GM12878 (cell line): ENCODE results near the gene RBM10. TPM values are rescaled to one million over a fixed set of nuclear protein-coding genes. Genes with fewer than 3 reads are reported as not detected.

Source experiments
- ATAC-seq: fragments of 200-7000 bp; cut with Tn5 transposase; 3 replicates; pipeline ENCODE4 v1.9.1; 2020; ENCODE audit warnings: mild to moderate bottlenecking, moderate library complexity
- BruUV-seq: library from RNA; stranded (reverse); fragments of 400-500 nt; replicated peaks from 2 replicates; lab custom pipeline; 2021; lab: Mats Ljungman, UMichigan
- CTCF ChIA-PET: fragments of 300-600 bp; sonication (Branson Sonifier 250); formaldehyde crosslinking; extraction: SDS; loops from one replicate; lab custom pipeline; 2021; ENCODE audit warnings: inconsistent platforms; lab: Yijun Ruan, JAX
- POLR2A ChIA-PET: fragments of 350-600 bp; formaldehyde crosslinking; extraction: SDS; loops from one replicate; lab custom pipeline; 2021; ENCODE audit warnings: inconsistent platforms; lab: Charles Lee
- RAD21 ChIA-PET: fragments of 300-600 bp; sonication (Branson Sonifier 250); formaldehyde crosslinking; loops from one replicate; lab custom pipeline; 2023; ENCODE audit warnings: antibody characterized with exemption; ENCODE audit not compliant: unreplicated experiment; lab: Charles Lee
- SMC1A ChIA-PET: fragments of 300-600 bp; sonication (Branson Sonifier 250); formaldehyde crosslinking; loops from one replicate; lab custom pipeline; 2023; ENCODE audit not compliant: unreplicated experiment, uncharacterized antibody; lab: Charles Lee
- DNase-seq: peaks from one replicate; pipeline ENCODE4 v3.0.0-alpha.2; 2011; ENCODE audit warnings: low read depth, low spot score
- FAIRE-seq: peaks from 3 replicates; lab custom pipeline; 2011; peaks lifted over from hg19 to GRCh38; lab: Jason Lieb, UNC
- H2AFZ ChIP-seq: 2 replicates; pipeline ENCODE4 v1.6.0; 2011; ENCODE audit warnings: low read depth, low read length, control low read depth; ENCODE audit not compliant: control insufficient read depth
- H3K27ac ChIP-seq: 2 replicates; pipeline ENCODE4 v1.5.1; 2011; ENCODE audit warnings: control low read depth; ENCODE audit not compliant: control insufficient read depth, insufficient read depth
- H3K27me3 ChIP-seq, 2 experiments: replicated peaks in 1 of 2; 2 replicates each; pipeline versions ENCODE4 v1.6.0 to v1.6.1; 2011; ENCODE audit warnings: low read length in 1 of 2; ENCODE audit not compliant: control insufficient read depth in 2 of 2, insufficient read depth in 2 of 2
- H3K36me3 ChIP-seq, 2 experiments: 2 replicates each; pipeline ENCODE4 v1.5.1; 2011; ENCODE audit warnings: low read length in 1 of 2; ENCODE audit not compliant: control insufficient read depth in 2 of 2, insufficient read depth in 2 of 2
- H3K4me1 ChIP-seq: 2 replicates; pipeline ENCODE4 v1.6.1; 2011; ENCODE audit warnings: mild to moderate bottlenecking, low read length, moderate library complexity, mixed read lengths; ENCODE audit not compliant: control insufficient read depth, insufficient read depth
- H3K4me2 ChIP-seq: 2 replicates; pipeline ENCODE4 v1.6.0; 2011; ENCODE audit warnings: control low read depth; ENCODE audit not compliant: control insufficient read depth, insufficient read depth
- H3K4me3 ChIP-seq: fragments of 200-600 bp; sonication (generic); 2 replicates; pipeline ENCODE4 v1.5.1; 2016
- H3K79me2 ChIP-seq: 2 replicates; pipeline ENCODE4 v1.6.0; 2011; ENCODE audit warnings: low read length; ENCODE audit not compliant: control insufficient read depth, insufficient read depth
- H3K9ac ChIP-seq: 2 replicates; pipeline ENCODE4 v1.8.0; 2011; ENCODE audit warnings: low read length, control low read depth, mixed read lengths; ENCODE audit not compliant: control insufficient read depth, insufficient read depth
- H3K9me3 ChIP-seq: replicated peaks from 3 replicates; pipeline ENCODE4 v1.5.1; 2011; ENCODE audit warnings: mild to moderate bottlenecking, low read length; ENCODE audit not compliant: control insufficient read depth, insufficient read depth
- H4K20me1 ChIP-seq: 2 replicates; pipeline ENCODE4 v1.6.0; 2011; ENCODE audit not compliant: control insufficient read depth, insufficient read depth
- CBFB ChIP-seq: IDR thresholded peaks from 2 replicates; pipeline ENCODE4 v1.6.1; 2016; ENCODE audit warnings: antibody characterized with exemption, low read depth
- CBX3 ChIP-seq: fragments of 200-600 bp; sonication (generic); IDR thresholded peaks from 2 replicates; pipeline ENCODE4 v1.6.1; 2016; ENCODE audit warnings: low read depth, borderline replicate concordance
- CHD1 ChIP-seq: IDR thresholded peaks from 2 replicates; pipeline ENCODE4 v1.6.1; 2012; ENCODE audit warnings: low read depth, low read length, improper control_type of control experiment
- CHD4 ChIP-seq: fragments of 200-600 bp; sonication (generic); IDR thresholded peaks from 2 replicates; pipeline ENCODE4 v1.6.1; 2016; ENCODE audit warnings: mild to moderate bottlenecking
- DPF2 ChIP-seq: fragments of 450-650 bp; IDR thresholded peaks from 2 replicates; pipeline ENCODE4 v1.6.1; 2017; ENCODE audit warnings: mild to moderate bottlenecking
- ESRRA ChIP-seq: IDR thresholded peaks from 2 replicates; pipeline ENCODE4 v1.6.1; 2012; ENCODE audit warnings: mild to moderate bottlenecking, low read length, improper control_type of control experiment
- MYB ChIP-seq: fragments of 150-350 bp; IDR thresholded peaks from 2 replicates; pipeline ENCODE4 v1.6.1; 2014; ENCODE audit warnings: mild to moderate bottlenecking, low read depth, low read length, borderline replicate concordance
- NFXL1 ChIP-seq: fragments of 450-650 bp; IDR thresholded peaks from 2 replicates; pipeline ENCODE4 v1.6.1; 2017; ENCODE audit warnings: antibody characterized with exemption, mild to moderate bottlenecking, borderline replicate concordance
- PAX5 ChIP-seq: IDR thresholded peaks from 2 replicates; pipeline ENCODE4 v1.6.1; 2011; ENCODE audit warnings: low read depth, low read length, borderline replicate concordance
- POLR2AphosphoS2 ChIP-seq: IDR thresholded peaks from 2 replicates; pipeline ENCODE4 v1.6.1; 2011; ENCODE audit warnings: low read depth, mild to moderate bottlenecking, low read length, improper control_type of control experiment, moderate library complexity
- SIN3A ChIP-seq: IDR thresholded peaks from 2 replicates; pipeline ENCODE4 v1.6.1; 2012; ENCODE audit warnings: low read depth, low read length, improper control_type of control experiment
- TARDBP ChIP-seq: IDR thresholded peaks from 2 replicates; pipeline ENCODE4 v1.6.1; 2016; ENCODE audit warnings: borderline replicate concordance
- TBL1XR1 ChIP-seq: IDR thresholded peaks from 2 replicates; pipeline ENCODE4 v1.6.1; 2012; ENCODE audit warnings: low read depth, low read length, improper control_type of control experiment
- ZBED1 ChIP-seq: IDR thresholded peaks from 2 replicates; pipeline ENCODE4 v1.6.1; 2016; ENCODE audit warnings: borderline replicate concordance
- ZSCAN29 ChIP-seq: fragments of 450-650 bp; IDR thresholded peaks from 2 replicates; pipeline ENCODE4 v1.6.1; 2017; ENCODE audit warnings: mild to moderate bottlenecking, moderate library complexity
- WGBS: methylation state at CpG from one replicate; pipeline ENCODE4 v1.1.6; 2016; ENCODE audit warnings: low lambda C conversion rate; ENCODE audit not compliant: insufficient replicate concordance, insufficient coverage; ENCODE audit errors: missing lambda C conversion rate; 5-methylcytosine and 5-hydroxymethylcytosine counted together
- in situ Hi-C: fragments of 300-500 bp; cut with MboI; formaldehyde crosslinking; loops from 9 replicates; pipeline ENCODE4 v1.14.3; 2018; ENCODE audit warnings: mixed read lengths
- intact Hi-C: fragments of 100-400 bp; cut with micrococcal nuclease; formaldehyde crosslinking; loops from one replicate; pipeline ENCODE4 v1.14.2; 2022; ENCODE audit not compliant: unreplicated experiment
- polyA plus RNA-seq, 11 experiments: library from polyadenylated mRNA; depleted of rRNA in 4 of 11; unstranded in 6 of 11; stranded (reverse) in 5 of 11; fragments of >200 nt; fragmentation: Nextera tagmentation in 4 of 11; fragmentation: Illumina TruSeq in 1 of 11; extraction: Ambion mirVana in 4 of 11; extraction: Trizol in 1 of 11; gene quantifications; 1 replicate in 1 of 11; 2 replicates in 10 of 11; pipeline versions ENCODE4 v1.2.1 to v1.2.3, GENCODE V29; 2011 to 2016; ENCODE audit warnings: inconsistent platforms in 2 of 11, missing spikeins in 2 of 11, low read depth in 1 of 11
- total RNA-seq, 4 experiments: library from RNA; depleted of rRNA in 3 of 4; stranded (reverse); fragments of >200 nt in 3 of 4; fragmentation: Illumina TruSeq in 1 of 4; extraction: Trizol in 1 of 4; gene quantifications; 2 replicates each; pipeline versions ENCODE4 v1.2.1 to v1.2.3, GENCODE V29; 2013 to 2021
- TF ChIP-seq, protein P1 (sequence below), 3 experiments: IDR thresholded peaks in 2 of 3; conservative IDR thresholded peaks in 1 of 3; 2 replicates each; pipeline ENCODE4 v1.5.1; 2011; ENCODE audit warnings: low read depth in 3 of 3, low read length in 3 of 3, mild to moderate bottlenecking in 3 of 3, control low read depth in 2 of 3, moderate library complexity in 2 of 3, inconsistent platforms in 1 of 3, mixed read lengths in 1 of 3; ENCODE audit not compliant: control insufficient read depth in 2 of 3, insufficient read depth in 1 of 3; ENCODE audit errors: extremely low read depth in 1 of 3
- TF ChIP-seq, protein P2 (sequence below): fragments of 450-650 bp; IDR thresholded peaks from 2 replicates; pipeline ENCODE4 v1.6.1; 2017; ENCODE audit warnings: borderline replicate concordance

Gene RBM10
- total and polyA plus RNA-seq, 10 of the 15 experiments (the other 5 are each of a cell fraction or from before 2014, with no cell fraction given) = 1.4 to 60.0 (median 29.8) TPM

GRCh38 chrX:47171996-47172395 lies 27.0 kb downstream of the RBM10 start:
- no peak for DNase-seq
- Histone ChIP-seq H3K4me2 (no peak overlapping the region), H2AFZ (no peak overlapping the region), H3K36me3 (peaks cover 0 to 11% of the 10 kb centered on the region in 2 experiments; a peak in 2 of 4 replicates), H3K27ac (no peak overlapping the region), H3K4me1 (no peaks in the 10 kb centered on the region), H3K79me2 (no peaks in the 10 kb centered on the region), H3K4me3 (no peak overlapping the region), H3K9me3 (no peaks in the 10 kb centered on the region), H3K9ac (no peak overlapping the region), H3K27me3 (no peaks in the 10 kb centered on the region), H4K20me1 (no peaks in the 10 kb centered on the region)
- no TSS peak for BruUV-seq
- ChIA-PET SMC1A (interaction anchor here (0.6 kb wide), 1 partner anchor 289 kb away, joined by 3 read pairs; no protein-coding TSS in a partner anchor), RAD21 (no interaction called here), POLR2A (no interaction called here), CTCF (no interaction called here)
- in situ Hi-C loops = no loop called here
- ATAC-seq = no peak
- 43% methylated on average over 2 of the region's 2 CpGs for WGBS
- FAIRE-seq = no peak
- TF ChIP-seq MYB = no peak
- no peak for TF ChIP-seq POLR2AphosphoS2
- no peak for TF ChIP-seq CBX3
- intact Hi-C loops = no loop called here

DNA sequence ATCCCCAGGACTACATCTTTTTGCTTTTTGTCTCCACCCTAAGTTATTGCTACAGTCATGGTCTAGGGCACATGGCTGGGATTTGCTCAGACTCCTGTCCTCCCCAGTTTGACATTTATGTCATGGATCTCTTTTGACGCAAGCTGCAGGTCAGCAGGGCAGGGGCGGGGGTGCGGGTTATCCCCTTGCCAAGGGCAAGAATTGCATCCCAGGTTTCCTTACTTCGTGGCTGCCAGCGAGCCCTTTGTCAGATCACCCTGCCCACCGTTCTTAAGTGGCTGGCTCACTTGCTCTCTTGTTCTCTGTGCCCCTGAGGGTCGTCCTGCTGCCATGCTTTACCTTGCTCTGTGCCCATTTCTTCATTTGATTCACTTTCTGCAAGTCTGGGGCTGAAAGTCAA lies 27.5 kb downstream of the RBM10 start:
- H3K9ac ChIP-seq = no peak overlapping the region
- H2AFZ ChIP-seq = no peak overlapping the region
- CTCF ChIA-PET = no interaction called here
- no peaks in the 10 kb centered on the region for H3K79me2 ChIP-seq
- no peak overlapping the region for H3K4me3 ChIP-seq
- SMC1A ChIA-PET = no interaction called here
- POLR2A ChIA-PET = no interaction called here
- ATAC-seq (no peak), FAIRE-seq (no peak), DNase-seq (no peak)
- H3K4me2 ChIP-seq = no peak overlapping the region
- H3K4me1 ChIP-seq = no peaks in the 10 kb centered on the region
- H3K9me3 ChIP-seq = no peaks in the 10 kb centered on the region
- in situ Hi-C loops = no loop called here
- BruUV-seq = no TSS peak
- H3K27ac ChIP-seq = no peak overlapping the region
- H3K27me3 ChIP-seq = no peaks in the 10 kb centered on the region
- peaks cover 0 to 14% of the 10 kb centered on the region in 2 experiments; a peak in 2 of 4 replicates for H3K36me3 ChIP-seq
- 66% methylated on average over 7 of the region's 7 CpGs for WGBS
- intact Hi-C loops = no loop called here
- no peaks in the 10 kb centered on the region for H4K20me1 ChIP-seq
- RAD21 ChIA-PET = no interaction called here
- TF ChIP-seq CHD1 (no peak), DPF2 (no peak), CHD4 (no peak), ESRRA (no peak), CBFB (no peak), ZBED1 (no peak), TARDBP (no peak), ZSCAN29 (no peak), PAX5 (no peak), NFXL1 (no peak), SIN3A (no peak), TBL1XR1 (no peak)
- TF ChIP-seq, protein P1, sequence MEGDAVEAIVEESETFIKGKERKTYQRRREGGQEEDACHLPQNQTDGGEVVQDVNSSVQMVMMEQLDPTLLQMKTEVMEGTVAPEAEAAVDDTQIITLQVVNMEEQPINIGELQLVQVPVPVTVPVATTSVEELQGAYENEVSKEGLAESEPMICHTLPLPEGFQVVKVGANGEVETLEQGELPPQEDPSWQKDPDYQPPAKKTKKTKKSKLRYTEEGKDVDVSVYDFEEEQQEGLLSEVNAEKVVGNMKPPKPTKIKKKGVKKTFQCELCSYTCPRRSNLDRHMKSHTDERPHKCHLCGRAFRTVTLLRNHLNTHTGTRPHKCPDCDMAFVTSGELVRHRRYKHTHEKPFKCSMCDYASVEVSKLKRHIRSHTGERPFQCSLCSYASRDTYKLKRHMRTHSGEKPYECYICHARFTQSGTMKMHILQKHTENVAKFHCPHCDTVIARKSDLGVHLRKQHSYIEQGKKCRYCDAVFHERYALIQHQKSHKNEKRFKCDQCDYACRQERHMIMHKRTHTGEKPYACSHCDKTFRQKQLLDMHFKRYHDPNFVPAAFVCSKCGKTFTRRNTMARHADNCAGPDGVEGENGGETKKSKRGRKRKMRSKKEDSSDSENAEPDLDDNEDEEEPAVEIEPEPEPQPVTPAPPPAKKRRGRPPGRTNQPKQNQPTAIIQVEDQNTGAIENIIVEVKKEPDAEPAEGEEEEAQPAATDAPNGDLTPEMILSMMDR (IDR thresholded peaks at IDR 0.05 in 2 of 3, conservative IDR thresholded peaks at IDR 0.05 in 1 of 3; ENCODE audit: control insufficient read depth in 2 of 3, extremely low read depth in 1 of 3, insufficient read depth in 1 of 3, low read depth in 3 of 3, low read length in 3 of 3) = no peak
- TF ChIP-seq, protein P2, sequence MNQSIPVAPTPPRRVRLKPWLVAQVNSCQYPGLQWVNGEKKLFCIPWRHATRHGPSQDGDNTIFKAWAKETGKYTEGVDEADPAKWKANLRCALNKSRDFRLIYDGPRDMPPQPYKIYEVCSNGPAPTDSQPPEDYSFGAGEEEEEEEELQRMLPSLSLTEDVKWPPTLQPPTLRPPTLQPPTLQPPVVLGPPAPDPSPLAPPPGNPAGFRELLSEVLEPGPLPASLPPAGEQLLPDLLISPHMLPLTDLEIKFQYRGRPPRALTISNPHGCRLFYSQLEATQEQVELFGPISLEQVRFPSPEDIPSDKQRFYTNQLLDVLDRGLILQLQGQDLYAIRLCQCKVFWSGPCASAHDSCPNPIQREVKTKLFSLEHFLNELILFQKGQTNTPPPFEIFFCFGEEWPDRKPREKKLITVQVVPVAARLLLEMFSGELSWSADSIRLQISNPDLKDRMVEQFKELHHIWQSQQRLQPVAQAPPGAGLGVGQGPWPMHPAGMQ = no peak
